ENCODE measurements around the gene PLD5.
"Not testable (repeated sequence)": the region's sequence is repeated elsewhere in the genome, so short reads cannot be mapped to it uniquely, and the experiment has no call there.

The PLD5 gene

DNA sequence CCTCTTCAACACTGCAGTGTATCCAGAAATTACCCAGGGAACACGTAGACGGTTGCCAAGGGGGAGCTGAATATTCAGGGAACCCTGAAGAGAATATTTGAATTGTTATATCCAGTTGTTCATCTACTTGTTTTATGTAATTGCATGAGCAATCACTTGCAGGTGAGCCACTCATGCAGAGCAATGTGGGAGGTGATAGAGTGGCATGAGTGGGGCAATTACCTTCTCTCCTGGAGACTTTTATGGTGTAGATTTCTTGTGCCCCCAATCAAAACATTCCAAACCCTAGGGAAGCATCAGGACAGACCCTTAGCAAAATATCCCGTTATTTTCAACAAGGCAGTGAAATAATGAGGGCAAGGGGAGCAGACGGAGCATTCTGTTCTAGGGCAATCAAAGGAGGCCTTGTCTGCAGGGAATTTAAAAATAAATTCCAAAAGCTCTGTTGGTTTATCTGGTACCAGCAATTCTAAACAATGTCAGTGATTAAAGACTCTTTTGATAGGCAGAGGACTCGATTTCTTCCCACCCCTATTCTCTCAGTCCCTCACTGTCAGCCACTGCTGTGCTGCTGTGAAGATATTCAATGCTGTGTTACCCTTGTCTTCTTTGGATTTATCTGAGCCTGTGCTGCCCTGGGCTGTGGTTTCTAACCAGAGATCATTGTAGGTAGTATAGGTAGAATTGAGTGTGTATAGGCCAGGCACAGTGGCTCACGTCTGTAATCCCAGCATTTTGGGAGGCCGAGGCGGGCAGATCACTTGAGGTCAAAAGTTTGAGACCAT lies 345.4 kb downstream of the PLD5 start:
- DNase-seq (ENCODE audit: low read depth in 4 of 4, low spot score in 1 of 4), result no peak

DNA sequence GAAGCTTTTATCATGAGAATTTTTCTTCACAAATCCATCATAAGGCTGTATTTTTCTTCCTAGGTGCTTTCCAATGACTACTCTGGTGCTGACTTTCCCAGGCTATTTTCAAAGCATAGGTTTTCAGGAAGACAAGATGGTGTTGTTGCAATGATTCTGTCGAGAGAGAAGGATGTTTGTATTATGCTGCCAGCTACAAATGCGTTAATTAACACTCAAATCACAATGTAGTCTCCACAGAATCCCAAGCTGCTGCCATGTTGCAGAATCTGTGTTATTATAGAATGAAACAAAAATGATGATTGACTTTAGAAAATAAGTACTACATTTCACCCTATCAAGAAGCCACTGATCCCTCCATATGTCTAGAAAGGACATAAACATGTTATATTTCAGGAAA lies 346.1 kb downstream of the PLD5 start:
- DNase-seq (ENCODE audit: low read depth in 4 of 4, low spot score in 1 of 4), result no peak

DNA sequence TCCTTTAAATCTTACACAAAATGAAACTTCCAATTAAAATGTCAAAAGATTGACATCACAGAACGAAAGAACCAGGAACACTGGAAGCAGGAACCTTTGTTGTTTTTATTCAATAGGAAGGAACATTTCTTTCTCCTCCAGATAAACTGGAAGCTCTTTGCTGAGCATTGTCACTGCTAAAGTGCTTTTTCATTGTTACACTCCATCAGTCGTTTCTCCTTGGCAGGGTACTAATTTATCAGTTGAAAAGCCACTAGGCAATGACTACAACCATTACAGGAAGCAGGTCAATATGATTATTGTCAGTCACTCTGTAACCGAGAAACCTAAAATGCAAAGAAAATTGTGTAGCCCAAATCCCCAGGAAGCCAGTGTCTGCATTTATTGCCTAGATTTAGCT lies 362.4 kb downstream of the PLD5 start:
- DNase-seq (ENCODE audit: low read depth in 4 of 4, low spot score in 1 of 4), result no peak

- DNase-seq (ENCODE audit: low read depth in 4 of 4, low spot score in 1 of 4), result no peak
These were observed 377.2 kb downstream of the PLD5 start for GRCh38 chr1:242147096-242147976.

DNA sequence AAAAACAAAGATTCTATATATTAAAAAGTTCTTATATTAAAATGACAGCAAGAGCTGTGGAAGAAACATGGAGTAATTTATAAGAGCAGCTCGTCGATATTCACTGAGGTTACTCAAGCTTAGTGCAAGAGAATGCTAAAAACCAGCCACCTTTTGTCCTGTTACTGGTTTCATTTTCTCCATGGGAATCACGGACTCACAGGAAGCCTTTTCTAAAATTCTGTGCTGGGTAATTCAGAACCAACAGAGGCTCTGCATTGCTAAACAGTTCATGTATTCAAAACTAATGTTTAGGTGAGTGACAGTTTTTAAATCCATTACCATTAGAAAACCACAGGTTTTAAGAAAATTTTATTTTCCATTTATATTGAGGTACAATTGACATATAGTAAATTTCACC lies 377.8 kb downstream of the PLD5 start:
- no peak for DNase-seq (ENCODE audit: low read depth in 4 of 4, low spot score in 1 of 4)

- no peak for DNase-seq (ENCODE audit: low read depth in 4 of 4, low spot score in 1 of 4)
These were observed 383.7 kb downstream of the PLD5 start for GRCh38 chr1:242140836-242141235.

DNA sequence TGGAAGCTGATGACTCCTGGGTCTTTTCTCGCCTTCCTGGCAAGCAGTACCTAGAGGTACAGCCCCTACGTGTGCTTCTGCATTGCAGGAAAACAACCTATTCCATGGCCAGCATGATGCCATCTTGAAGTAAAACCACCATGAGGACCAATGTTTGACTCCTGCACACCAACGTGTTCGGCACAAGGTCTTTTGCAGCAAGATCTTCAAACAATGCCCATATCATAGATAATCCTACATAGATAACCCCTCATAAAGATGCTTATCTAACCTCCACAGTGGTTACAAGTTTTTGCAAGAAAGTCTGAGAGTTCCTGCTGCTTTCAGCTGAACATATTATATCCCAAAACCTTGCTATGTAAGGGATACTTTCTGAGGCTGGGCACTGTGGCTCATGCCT lies 384.5 kb downstream of the PLD5 start:
- DNase-seq (ENCODE audit: low read depth in 4 of 4, low spot score in 1 of 4), result no peak

- no peak for DNase-seq (ENCODE audit: low read depth in 4 of 4, low spot score in 1 of 4)
These were observed 385.1 kb downstream of the PLD5 start for GRCh38 chr1:242139442-242139841.

DNA sequence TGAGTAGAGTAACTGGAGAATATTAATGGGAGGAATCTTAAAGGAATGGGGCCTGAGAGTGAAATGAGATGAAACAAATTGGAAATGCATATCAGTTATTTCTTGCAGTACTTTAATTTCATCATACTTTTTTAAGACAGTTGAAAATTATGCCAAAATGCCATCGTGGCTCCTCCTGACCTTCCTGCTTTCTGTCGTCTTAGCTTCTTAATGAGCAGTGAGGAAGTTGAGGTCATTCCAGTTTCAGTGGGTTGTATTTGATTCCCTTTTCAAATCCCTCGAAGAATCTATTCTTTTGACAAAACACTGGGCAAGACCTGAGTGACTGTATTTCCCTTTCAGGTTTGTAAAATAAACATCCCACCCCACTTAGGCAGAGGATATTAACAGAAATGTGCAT lies 390.7 kb downstream of the PLD5 start:
- no peak for DNase-seq (ENCODE audit: low read depth in 4 of 4, low spot score in 1 of 4)

DNA sequence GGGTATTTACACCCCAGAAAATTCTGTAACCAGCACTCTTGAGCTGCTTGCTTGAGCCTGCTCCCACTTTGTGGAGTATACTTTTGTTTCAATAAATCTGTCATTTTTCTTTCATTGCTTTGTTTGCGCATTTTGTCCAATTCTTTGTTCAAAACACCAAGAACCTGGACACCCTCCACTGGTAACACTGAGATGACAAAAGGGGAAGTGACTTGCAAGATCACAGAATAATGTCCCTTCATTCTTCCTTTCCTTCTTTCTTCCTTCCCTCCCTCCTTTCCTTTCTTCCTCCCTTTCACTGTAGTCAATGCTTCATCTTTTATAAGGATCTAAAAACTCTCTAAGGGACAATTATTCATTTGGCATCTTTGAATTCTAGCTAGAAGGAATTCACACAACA lies 391.1 kb downstream of the PLD5 start:
- no peak for DNase-seq (ENCODE audit: low read depth in 4 of 4, low spot score in 1 of 4)

DNA sequence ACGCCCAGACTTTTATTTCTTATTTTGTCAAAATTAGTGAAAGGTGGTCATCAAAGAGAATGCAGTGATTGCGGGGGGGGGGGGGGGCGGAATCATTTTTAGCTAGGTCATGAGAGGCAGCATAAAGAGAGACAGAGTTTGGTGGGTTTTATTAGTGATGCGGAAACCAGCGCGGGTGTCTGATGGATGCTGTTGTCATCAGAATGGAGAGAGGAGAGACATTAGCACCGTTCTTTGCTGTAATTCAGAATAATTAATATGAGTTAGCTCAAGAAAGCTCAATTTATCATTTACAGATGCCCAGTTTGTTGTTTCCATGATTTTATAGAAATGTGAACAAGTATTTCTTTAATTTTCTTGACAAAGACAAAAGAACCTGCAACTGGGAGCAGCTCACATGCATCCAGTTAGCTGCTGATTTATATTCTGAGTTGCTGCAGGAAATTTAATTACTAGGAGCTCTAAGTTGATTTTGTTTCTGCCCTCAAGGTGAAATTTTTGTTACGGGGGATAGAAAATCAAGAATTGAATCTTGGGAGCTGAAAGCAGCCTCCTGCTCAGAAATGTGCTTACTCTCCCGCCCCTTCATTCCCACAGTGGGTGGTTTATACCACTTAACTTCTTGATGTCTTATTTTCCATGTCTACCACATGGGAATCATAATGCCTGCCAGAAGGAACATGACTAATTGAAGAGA lies 392.2 kb downstream of the PLD5 start:
- DNase-seq (ENCODE audit: low read depth in 4 of 4, low spot score in 1 of 4), result no peak

DNA sequence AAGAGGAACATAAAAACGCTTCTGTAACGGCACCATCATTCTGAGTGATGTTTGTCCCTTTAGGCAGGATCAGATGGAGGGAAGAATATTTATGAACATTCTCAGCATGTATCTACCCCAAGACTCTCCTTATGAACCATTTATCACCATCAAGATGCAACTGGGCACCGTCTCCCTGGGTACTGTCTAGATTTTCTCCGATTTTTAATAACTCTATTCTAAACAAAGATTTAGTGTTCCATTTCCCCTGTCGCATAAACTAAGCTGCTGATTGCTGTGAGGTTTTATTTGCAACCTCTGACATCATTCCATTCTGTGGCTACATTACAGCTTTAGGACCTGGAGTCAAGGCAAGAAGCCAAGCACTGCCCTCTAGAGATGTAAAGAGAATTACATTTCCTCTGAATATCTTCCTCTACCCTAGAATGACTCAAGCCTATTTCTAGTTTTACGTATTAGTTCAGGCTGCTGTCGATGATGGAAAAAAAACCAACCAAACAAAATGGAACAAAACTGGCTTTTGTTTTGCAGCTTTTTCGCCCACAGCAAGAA lies 395.5 kb downstream of the PLD5 start:
- no peak for DNase-seq (ENCODE audit: low read depth in 4 of 4, low spot score in 1 of 4)

DNA sequence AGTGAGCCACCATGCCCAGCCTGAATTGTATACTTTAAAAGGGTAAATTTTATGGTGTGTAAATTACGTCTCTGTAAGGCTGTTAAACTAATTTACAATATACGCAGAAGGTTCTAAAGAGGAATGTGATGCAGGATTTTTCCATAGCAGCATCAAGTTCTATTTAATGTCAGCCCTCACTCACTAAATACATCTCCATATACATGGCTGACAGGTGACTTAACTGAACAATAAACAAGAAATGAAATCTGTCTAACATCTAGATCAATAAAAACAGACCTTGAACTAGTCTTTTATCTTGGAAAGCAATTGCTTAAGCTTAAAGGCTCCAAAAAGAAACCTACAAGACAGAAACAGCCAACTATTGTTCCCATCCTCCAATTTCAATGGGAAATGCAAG lies 404.1 kb downstream of the PLD5 start:
- DNase-seq (ENCODE audit: low read depth in 4 of 4, low spot score in 1 of 4), result no peak

GRCh38 chr1:242100921-242101320 lies 423.6 kb downstream of the PLD5 start:
- DNase-seq (ENCODE audit: low read depth in 4 of 4, low spot score in 1 of 4), result no peak

- not testable (repeated sequence) for DNase-seq (ENCODE audit: low read depth in 4 of 4, low spot score in 1 of 4)
These were observed 427.2 kb downstream of the PLD5 start for GRCh38 chr1:242097283-242097682.

DNA sequence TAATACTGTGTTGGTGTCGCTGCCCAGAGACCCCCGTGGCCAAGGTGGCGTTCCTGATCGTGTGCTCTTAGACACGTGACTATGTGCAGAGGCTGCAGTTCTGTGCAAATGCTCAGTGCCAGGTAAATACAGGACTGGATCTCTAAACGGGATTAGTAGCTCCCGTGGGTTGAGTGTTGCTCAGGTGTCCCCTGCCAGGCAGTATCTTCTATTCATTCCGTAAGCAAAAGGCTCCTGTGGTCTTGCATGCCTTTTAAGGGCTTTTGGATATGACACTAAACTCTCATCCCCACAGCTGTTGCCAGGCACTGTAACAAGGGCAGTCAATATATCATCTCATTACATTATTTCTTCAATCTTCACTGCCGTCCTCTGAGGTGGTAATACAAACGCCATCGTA lies 431.4 kb downstream of the PLD5 start:
- no peak for DNase-seq (ENCODE audit: low read depth in 4 of 4, low spot score in 1 of 4)

- no peak for DNase-seq (ENCODE audit: low read depth in 4 of 4, low spot score in 1 of 4)
These were observed 434.6 kb downstream of the PLD5 start for GRCh38 chr1:242089911-242090310.

- DNase-seq (ENCODE audit: low read depth in 4 of 4, low spot score in 1 of 4), result no peak
These were observed 435.6 kb downstream of the PLD5 start for GRCh38 chr1:242088875-242089274.

DNA sequence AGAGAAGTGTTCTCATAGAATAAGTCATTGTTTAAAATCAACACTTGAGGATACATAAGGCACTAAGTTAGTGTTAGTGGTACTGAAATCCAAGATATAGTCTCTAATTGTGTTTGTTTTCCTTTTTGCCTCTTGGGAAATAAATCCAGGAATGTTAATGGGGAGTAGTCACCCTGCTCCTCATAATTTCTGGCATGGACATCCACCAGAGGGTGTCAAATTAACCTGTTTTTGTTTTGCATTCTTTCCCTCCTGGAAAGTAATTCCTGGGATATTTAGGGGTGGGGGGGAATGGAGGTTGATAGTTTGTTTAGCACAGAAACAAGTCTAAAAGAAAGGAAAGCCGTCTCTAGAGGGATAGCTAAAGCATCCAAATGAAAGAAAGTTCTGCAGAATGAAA lies 437.8 kb downstream of the PLD5 start:
- no peak for DNase-seq (ENCODE audit: low read depth in 4 of 4, low spot score in 1 of 4)

DNA sequence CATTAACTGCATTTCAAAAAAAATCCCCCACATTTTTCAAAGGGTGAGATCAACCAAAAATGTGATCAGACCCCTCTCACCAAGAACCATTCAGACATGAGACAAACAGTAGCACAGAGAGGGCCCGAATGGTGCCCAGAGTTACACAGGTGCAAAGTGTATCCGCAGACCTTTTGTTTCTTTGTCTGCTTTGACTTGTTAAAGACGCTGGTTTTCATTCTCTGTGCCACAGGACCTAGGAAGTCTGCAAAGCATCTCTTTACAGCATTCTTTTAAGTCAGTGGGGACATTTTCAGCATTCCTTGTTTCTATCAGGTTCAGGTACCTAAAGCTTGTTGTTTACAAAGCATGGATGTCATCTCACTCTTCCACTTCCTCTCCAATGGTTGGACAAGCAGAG lies 438.4 kb downstream of the PLD5 start:
- no peak for DNase-seq (ENCODE audit: low read depth in 4 of 4, low spot score in 1 of 4)

DNA sequence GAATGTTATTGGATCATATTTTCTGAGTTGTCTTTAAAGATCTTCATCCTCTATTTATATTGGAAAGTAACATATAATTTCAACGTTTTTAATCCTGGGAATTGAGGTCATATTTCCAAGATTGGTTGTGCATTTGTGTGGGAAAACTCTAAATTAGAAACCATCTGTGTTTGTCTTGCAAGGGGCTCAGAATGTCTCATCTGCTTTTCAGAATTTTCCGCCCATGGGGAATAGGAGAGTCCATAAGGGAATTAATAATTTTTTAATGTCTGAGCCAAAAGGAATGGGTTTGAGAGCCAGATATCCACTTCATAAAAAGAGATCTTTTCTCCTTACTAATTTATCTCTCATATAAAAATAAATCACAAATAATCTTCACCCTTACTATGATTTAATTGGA lies 440.8 kb downstream of the PLD5 start:
- no peak for DNase-seq (ENCODE audit: low read depth in 4 of 4, low spot score in 1 of 4)

- no peak for DNase-seq (ENCODE audit: low read depth in 4 of 4, low spot score in 1 of 4)
These were observed 443.1 kb downstream of the PLD5 start for GRCh38 chr1:242081446-242081845.
